HG03196 (cell line): ENCODE measurements around the gene VIPR1.

Experiments
- ATAC-seq: cut with Tn5 transposase; IDR thresholded peaks from one replicate; pipeline ENCODE4 v1.9.1; 2021; ENCODE audit not compliant: unreplicated experiment

Gene VIPR1

DNA sequence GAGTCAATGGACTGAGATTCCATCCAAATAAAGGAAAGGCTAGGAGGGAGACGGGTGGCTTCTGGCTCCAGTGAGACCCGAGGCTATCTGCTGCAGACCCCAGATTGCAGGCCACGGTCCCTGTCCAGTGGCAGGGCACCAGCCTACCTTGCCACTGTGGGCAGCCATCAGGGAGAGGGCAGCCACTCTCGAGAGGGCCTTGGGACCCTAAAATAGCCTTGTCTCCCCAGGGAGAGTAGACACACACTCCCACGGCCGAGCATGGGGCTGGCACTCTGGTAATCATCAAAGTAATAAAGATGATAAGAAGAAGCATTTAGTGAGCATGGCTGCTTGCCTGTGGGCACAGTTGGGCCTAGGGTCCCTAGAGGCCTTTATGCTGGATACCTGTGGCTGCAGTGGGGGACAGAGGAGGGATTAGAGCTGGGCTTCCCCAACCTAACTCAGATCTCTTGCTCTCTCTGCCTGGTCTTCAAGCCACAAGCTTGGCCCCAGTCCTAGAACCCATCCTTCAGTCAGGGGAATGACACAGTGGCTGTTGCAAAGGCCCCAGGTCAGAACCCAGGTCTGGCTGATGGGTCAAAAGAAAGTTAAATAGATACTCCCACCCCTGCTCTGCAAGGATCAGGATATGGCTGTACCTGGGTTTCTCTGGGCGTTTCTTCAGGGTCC, 9.2 kb upstream of the VIPR1 start:
- ATAC-seq: no peak

GRCh38 chr3:42493798-42494151, 8.7 kb upstream of the VIPR1 start:
- no peak for ATAC-seq

DNA sequence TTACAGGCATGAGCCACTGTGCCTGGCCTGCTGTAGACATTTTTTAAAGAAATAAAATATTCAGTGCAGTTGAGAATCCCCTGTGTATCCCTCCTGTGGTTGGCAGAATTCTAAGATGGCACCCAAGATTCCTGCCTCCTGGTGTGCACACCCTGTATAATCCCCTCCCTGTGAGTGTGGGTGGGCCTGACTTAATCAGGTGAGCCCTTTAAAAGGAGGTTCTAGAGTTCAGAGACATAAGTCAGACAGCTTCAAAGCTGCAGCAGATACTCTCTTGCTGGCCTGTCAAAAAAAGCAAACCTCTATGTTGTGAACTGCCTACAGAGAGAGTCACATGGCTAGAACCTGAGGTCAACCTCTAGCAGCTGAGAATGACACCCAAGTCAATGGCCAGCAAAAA, 7.0 kb upstream of the VIPR1 start:
- ATAC-seq: no peak

DNA sequence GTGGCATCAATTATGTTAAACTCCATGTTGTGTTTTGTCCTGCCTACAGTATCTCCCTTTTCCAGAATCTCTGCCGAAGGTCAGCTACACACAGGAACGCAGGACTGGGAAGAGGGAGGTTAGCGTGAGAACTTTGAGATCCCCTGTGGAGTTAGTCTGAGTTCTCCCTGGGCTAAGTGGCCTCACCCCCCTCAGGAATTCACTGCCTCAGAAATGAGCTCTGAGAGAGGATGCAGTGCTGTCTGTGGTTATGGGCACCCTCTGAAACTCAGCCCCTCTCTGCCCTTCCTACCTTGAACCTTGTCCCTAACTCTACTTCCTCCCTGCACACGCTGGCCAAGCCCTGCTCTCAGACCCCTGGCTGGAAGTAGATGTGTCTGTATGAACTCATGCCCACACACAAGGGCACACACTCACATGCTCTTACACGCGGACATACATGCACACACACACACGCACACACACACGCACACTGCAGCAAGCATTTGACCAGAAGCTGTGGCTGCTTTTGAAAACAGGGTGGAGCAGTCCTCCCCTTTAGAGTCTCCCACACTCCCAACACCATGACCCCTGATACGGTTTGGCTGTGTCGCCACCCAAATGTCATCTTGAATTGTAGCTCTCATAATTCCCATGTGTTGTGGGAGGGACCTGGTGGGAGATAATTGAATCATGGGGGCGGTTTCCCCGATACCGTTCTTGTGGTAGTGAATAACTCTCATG, 5.3 kb upstream of the VIPR1 start:
- ATAC-seq: no peak

DNA sequence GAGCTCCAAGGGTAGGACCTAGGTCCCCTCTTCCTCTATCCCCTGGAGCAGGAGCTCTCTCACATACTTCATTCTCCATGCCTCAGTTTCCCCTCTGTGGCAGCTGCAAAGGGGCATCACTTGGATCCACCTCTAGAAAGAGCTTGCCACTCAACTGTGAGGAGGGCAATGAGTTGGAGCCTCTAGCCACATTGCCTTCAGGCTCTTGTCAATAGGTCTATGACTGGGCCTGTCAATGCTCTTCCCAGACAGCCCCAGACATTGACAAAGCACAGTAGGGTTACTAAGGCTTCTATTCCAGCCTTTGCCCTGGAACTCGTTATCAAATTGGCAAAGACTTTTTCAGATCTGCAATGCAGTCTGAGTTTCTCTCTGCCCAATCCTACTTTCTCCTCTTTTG, 4.4 kb upstream of the VIPR1 start:
- ATAC-seq: no peak

GRCh38 chr3:42498791-42499477, 3.5 kb upstream of the VIPR1 start:
- no peak for ATAC-seq

DNA sequence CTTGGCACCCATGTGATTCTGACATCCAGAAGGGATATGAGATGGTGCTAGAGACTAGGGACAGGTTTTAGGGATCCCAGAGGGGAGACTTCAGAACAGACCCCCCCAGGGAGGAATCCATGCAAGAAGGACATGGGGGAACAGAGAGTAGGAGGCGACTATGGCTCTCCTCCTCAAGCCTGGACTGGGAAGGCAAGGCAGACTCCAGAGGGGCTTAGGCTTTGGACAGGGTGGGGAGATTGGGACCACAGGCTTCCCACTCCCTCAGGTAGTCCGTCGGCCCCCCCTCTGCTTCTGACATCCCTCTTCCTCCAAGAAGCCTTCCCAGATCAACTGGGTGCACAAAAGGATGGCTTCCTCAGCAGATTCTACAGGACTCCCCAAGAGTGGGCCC, 3.0 kb upstream of the VIPR1 start:
- no peak for ATAC-seq

GRCh38 chr3:42500091-42500490, 2.4 kb upstream of the VIPR1 start:
- no peak for ATAC-seq

DNA sequence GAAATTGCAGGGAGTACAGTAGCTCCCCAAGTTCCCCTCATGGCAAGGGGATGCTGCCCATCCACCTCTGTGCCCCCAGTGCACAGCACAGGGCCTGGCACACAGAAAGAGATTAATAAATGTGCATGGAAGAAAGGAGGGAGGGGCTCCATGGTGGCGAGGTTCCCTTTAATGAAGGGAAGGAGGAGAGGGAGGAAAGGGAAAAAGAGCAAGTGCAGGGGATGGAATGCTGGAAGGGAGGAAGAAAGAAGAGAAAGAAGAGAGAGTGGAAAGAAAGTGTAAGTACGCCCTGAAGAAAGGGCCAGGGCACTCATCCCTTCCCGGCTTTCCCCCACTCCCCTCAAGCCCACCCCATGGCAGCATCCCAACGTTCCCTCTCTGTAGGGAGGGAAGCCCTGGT, 1.5 kb upstream of the VIPR1 start:
- no peak for ATAC-seq

- ATAC-seq: no peak
These were observed 1.1 kb upstream of the VIPR1 start for GRCh38 chr3:42501321-42501680.

- no peak for ATAC-seq
These were observed 588 bp upstream of the VIPR1 start for GRCh38 chr3:42501681-42502428.

GRCh38 chr3:42503251-42503924, 945 bp downstream of the VIPR1 start:
- no peak for ATAC-seq

- no peak for ATAC-seq
These were observed 1.5 kb downstream of the VIPR1 start for GRCh38 chr3:42503957-42504333.

DNA sequence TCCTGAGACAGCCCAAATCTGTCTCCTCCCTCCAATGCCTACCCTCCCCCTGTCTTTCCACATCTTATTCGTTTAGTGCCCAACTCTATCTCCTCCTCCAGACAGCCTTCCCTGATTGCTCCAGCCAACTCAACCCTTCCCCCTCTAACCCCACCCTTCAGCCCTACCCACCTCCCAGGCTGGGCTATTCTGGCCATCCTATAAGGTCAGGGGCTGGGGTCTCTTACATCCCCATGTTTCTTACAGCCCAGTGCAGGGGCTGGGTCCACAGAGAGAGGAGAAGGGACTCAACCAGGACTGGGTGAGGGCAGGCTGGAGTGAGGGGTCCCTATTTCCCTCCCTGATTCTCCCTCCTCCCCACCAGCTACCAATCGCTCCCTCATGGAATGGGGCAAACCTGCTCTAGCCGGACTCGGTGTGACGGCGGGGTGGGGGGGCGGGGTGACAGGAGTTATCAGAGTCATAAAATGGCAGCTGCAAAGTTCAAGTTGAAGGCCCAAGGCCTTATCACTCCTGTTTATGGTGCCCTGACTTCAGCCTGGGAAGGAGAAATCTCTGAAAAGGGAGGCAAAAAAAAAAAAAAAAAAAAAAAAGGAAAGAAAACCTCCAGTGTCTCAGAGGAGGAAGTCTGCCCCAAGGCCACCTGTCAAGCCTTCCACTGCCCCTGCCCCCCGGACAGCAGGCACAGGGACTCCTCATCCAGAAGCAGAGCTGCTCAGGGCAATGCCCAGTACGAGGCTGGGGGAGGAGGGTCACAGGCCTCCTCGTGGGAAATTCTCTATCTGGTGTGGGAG, 2.1 kb downstream of the VIPR1 start:
- ATAC-seq: no peak

DNA sequence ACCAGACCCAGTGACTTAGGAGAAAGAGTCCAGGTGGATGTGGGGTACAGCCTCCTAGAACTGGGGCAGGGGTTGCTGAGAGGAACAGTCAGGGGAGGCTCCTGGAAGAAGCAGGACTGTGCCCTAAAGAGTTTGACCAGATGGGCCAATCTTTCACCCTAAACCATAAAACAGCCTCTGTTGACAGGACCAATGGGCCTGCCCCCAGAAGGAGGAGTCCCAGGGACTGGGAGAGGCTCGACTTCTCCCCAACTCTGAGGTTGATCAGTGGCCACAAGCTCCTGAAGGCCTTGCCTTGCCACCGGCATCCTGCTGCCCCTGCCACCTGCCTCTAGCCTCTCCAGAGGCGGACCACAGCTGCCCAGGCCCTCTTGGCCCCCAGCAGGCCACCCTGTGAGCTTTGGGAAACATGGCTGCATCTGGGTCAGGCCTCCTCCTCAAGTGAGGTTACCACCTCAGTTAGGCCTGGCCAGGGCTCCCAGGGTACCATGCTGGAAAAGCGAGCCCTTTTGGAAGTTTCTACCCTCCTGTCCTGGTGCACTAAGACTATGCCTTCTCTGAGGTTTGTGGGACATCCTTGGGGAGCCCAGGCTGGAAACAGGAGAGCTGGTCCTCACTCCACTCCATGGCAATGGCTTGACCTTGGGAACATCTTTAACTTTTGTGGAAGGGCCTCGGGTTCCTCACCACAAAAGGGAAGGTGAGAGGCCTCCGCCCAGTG, 2.8 kb downstream of the VIPR1 start:
- ATAC-seq: no peak

DNA sequence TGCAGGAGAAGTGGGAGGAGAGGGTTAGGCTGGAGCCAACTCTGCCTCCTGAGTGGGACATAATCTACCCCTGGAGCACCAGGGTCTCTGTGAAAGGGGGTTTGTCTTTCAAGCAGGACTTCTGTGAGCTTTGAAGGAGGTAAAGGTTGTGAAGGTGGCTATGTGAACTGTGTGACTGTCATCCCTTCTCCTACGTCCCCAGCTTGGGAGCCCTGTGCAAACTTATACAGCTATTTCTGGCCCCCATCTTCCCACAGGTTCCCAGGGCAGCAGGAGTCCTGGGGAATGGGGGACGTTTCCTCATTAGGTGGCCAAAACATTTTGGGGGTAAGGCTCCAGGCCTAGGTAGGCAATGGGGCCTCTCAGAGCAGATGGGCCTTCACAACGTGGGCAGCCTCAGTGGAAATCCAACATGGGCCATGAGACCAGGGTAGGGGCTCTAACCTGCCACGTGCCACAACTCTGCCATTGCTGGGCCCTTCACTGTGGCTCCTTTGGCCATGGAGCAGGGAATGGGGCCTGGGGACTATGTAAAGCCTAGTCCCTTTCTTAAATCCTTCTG, 3.5 kb downstream of the VIPR1 start:
- ATAC-seq: no peak

DNA sequence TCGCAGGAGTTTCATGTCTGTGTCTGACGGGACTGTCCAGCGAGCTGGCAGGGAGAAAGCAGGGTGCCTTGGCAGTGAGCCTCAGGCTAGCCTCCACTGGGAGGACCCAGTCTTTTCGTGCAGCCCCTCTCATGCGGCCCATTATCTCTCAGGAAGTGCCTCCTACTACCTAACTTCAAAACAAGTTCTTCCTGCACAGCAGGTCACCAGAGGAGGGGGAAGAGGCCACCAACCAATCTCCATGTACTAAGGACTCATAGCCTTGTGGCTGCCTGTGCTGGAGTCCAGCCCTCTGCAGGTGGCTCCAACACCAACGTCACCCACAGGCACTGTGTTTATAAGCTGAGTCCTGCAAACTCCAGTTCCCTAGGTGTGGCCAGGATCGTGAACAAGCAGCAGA, 4.8 kb downstream of the VIPR1 start:
- no peak for ATAC-seq

GRCh38 chr3:42507761-42508335, 5.4 kb downstream of the VIPR1 start:
- no peak for ATAC-seq

- ATAC-seq: no peak
These were observed 6.1 kb downstream of the VIPR1 start for GRCh38 chr3:42508562-42508961.
